Fibroblast of mammary gland (primary cell): ENCODE data around the gene SAE1.

ENCODE experiments used
- DNase-seq: peaks from one replicate; pipeline ENCODE4 v3.0.0-alpha.2; 2010; ENCODE audit warnings: low read depth
- H3K4me3 ChIP-seq: 2 replicates; pipeline ENCODE4 v1.5.1; 2011; ENCODE audit warnings: low read depth, mild to moderate bottlenecking, low read length, moderate library complexity; ENCODE audit not compliant: control insufficient read depth
- TF ChIP-seq, protein P1 (sequence below): conservative IDR thresholded peaks from 2 replicates; pipeline ENCODE4 v1.5.1; 2011; ENCODE audit warnings: low read depth, low read length, inconsistent platforms; ENCODE audit not compliant: control insufficient read depth, insufficient read depth

Gene SAE1

DNA sequence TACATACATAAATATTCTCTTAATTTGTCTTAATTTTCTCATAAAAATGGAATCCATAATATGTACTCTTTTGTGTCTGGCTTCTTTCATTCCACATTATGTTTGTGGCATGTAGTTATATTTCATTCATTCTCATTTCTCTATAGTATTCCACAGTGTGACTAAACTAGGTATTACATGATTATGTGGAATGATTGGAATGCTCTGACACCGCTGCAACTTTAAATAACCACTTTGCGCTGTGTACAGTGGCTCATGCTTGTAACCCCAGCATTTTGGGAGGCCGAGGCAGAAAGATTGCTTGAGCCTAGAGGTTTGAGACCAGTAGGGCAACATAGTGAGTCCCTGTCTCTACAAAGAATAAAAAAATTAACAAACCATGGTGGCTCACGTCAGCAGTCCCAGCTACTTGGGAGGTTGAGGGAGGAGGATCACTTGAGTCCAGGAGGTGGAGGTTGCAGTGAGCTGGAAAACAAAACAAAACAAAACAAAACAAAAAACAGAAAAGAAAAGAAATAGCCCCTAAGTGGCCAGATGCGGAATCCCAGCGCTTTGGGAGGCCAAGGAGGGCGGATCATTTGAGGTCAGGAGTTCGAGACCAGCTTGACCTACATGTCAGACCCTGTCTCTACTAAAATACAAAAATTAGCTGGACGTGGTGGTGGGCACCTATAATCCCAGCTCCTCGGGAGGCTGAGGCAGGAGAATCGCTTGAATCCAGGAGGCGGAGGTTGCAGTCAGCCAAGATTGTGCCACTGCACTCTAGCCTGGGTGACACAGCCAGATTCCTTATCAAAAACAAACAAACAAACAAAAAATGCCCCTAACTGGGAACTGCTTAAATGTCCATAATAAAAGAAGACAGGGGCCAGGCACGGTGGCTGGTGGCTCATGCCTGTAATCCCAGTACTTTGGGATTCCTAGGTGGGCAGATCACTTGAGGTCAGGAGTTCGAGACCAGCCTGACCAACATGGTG is 8.0 kb upstream of the SAE1 start:
- H3K4me3 ChIP-seq: no peak overlapping the region
- peak; percentile 63 for DNase-seq
- TF ChIP-seq, protein P1, sequence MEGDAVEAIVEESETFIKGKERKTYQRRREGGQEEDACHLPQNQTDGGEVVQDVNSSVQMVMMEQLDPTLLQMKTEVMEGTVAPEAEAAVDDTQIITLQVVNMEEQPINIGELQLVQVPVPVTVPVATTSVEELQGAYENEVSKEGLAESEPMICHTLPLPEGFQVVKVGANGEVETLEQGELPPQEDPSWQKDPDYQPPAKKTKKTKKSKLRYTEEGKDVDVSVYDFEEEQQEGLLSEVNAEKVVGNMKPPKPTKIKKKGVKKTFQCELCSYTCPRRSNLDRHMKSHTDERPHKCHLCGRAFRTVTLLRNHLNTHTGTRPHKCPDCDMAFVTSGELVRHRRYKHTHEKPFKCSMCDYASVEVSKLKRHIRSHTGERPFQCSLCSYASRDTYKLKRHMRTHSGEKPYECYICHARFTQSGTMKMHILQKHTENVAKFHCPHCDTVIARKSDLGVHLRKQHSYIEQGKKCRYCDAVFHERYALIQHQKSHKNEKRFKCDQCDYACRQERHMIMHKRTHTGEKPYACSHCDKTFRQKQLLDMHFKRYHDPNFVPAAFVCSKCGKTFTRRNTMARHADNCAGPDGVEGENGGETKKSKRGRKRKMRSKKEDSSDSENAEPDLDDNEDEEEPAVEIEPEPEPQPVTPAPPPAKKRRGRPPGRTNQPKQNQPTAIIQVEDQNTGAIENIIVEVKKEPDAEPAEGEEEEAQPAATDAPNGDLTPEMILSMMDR: no peak

DNA sequence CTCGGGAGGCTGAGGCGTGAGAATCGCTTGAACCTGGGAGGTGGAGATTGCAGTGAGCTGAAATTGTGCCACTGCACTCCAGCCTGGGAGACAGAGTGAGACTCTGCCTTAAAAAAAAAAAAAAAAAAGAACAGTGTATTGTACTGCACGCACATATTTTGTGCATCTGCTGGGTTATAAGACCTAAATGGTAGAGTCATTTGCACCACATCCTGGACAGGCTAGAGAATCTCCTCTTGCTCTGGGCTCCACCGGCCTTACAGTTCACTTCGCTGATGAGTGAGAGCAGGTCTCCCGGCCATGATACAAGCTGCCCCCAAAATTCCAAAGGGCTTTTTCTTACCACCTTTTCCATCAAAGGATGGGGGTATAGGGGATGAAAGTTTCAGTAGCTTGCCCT is 7.2 kb upstream of the SAE1 start:
- DNase-seq: no peak
- no peak overlapping the region for H3K4me3 ChIP-seq
- TF ChIP-seq, protein P1: no peak

DNA sequence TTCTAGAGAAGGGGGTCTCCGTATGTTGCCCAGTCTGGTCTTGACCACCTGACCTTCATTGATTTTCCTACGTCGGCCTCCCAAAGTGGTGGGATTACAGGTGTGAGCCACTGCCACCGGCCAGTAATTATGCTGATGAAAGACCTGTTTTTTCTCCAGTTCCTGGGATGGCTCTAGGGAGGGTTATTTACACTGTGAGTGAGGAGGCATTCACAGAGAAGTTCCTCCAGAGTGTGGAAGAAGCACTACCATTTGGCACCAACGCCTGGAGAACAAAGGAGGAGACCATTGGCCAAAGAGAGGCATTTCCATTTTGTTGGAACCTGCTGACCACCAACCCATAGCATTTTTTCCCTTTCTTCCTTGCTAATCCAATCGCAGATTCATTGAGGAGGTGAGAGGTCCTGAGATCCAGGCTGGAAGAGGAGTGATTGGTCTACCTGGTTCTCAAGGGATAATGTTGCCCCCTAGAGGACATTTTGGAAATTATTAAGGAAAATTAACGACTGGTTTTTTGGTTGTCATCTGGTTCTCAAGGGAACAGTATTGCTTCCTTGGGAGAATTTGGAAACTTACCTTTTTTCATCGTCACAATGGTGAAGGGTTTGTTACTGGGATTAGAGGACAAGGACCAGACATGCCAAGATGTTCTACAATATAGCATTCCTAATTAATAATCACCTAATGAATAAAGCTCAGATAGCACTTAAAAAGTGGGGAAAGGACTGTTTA is 5.5 kb upstream of the SAE1 start:
- TF ChIP-seq, protein P1: peak; percentile 64
- no peak overlapping the region for H3K4me3 ChIP-seq
- DNase-seq: peak; percentile 83

DNA sequence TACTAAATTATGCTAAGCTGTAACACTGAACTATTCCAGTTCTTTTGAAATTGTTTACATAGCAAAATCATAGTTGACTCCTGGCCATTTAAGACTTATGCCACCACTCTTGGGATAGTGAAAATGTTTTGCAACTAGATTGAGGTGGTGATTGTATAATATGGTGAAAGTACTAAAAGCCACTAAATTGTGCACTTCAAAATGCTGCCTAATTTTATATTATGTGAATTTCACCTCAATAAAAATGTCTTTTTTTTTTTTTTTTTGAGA is 5.0 kb upstream of the SAE1 start:
- no peak overlapping the region for H3K4me3 ChIP-seq
- DNase-seq: no peak
- TF ChIP-seq, protein P1: no peak

DNA sequence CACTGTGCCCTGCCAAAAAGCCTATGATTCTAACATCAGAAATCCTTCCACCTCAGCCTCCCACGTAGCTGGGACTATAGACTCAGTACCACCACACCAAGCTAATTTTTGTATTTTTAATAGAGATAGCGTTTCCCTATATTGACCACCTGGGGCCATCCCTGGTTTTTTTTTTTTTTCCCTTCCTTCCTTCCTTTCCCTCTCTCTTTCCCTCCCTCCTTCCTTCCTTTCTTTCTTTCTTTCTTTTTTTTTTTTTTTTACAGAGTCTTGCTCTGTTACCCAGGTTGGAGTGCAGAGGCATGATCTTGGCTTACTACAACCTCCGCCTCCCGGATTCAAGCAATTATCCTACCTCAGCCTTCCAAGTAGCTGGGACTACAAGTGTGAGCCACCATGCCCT is 1.1 kb upstream of the SAE1 start:
- no peak overlapping the region for H3K4me3 ChIP-seq

DNA sequence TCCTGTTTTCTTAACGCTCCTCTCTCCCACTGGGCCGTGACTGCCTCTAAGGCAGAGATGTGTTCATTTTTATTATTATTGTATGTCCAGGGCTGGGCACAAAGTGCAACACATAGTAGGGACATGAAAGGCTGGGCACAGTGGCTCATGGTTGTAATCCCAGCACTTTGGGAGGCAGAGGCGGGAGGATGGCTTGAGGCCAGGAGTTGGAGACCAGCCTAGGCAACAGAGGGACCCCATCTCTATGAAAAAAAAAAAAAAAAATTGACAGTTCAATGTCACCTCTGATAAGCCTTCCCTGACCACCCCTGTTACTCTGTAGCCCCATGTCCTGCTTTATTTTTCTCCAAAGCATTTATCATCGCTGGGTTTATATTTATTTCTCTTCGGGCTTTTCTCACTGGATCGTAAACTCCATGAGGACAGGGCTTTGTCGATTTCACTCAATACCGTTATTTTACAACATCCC is 481 bp upstream of the SAE1 start:
- no peak overlapping the region for H3K4me3 ChIP-seq
- no peak for DNase-seq
- TF ChIP-seq, protein P1: no peak

More for the DNA sequence above, 1.1 kb upstream of the SAE1 start:
- no peak for DNase-seq
- TF ChIP-seq, protein P1: no peak
